K562 (cell line): ENCODE data around the gene TRMT1. TPM values are rescaled to one million over a fixed set of nuclear protein-coding genes. Genes with fewer than 3 reads are reported as not detected.

ENCODE experiments used
- ARHGAP35 ChIP-seq: fragments of 450-650 bp; IDR thresholded peaks from 2 replicates; pipeline ENCODE4 v1.6.1; 2018; ENCODE audit not compliant: partially characterized antibody
- CHD1 ChIP-seq: fragments of 200-600 bp; sonication (generic); IDR thresholded peaks from one replicate; pipeline ENCODE4 v1.6.1; 2012; ENCODE audit warnings: mild to moderate bottlenecking, moderate library complexity, low read length, inconsistent platforms
- E2F8 ChIP-seq: fragments of 450-650 bp; IDR thresholded peaks from 2 replicates; pipeline ENCODE4 v1.7.1; 2018; ENCODE audit warnings: mild to moderate bottlenecking, low read depth; ENCODE audit not compliant: partially characterized antibody
- EZH2 ChIP-seq: IDR thresholded peaks from 2 replicates; pipeline ENCODE4 v1.6.1; 2012; ENCODE audit warnings: low read depth, mild to moderate bottlenecking, inconsistent platforms, low read length, borderline replicate concordance
- FOXJ2 ChIP-seq: fragments of 200-800 bp; sonication (Bioruptor generic); IDR thresholded peaks from 2 replicates; pipeline ENCODE4 v1.6.1; 2016; ENCODE audit warnings: missing genetic modification characterization, missing compliant biosample characterization
- GTF3C2 ChIP-seq: IDR thresholded peaks from 3 replicates; pipeline ENCODE4 v1.6.1; 2011; ENCODE audit warnings: borderline replicate concordance, mild to moderate bottlenecking, moderate library complexity; ENCODE audit not compliant: insufficient read length; ENCODE audit errors: extremely low read depth
- HMG20A ChIP-seq: fragments of 450-650 bp; formaldehyde crosslinking; conservative IDR thresholded peaks from 2 replicates; pipeline ENCODE4 v1.4.0; 2020; ENCODE audit warnings: mild to moderate bottlenecking, mixed read lengths
- HSF4 ChIP-seq: fragments of 250-450 bp; sonication (Bioruptor Pico); IDR thresholded peaks from 2 replicates; pipeline ENCODE4 v2.1.2; 2022; ENCODE audit warnings: mild to moderate bottlenecking, moderate library complexity, borderline replicate concordance
- NCOA2 ChIP-seq, 2 experiments: fragments of 450-650 bp; IDR thresholded peaks; 2 replicates each; pipeline ENCODE4 v1.6.1; 2018; ENCODE audit warnings: mild to moderate bottlenecking in 2 of 2, moderate library complexity in 1 of 2; ENCODE audit not compliant: partially characterized antibody in 2 of 2
- NR2F6 ChIP-seq: fragments of 450-650 bp; formaldehyde crosslinking; IDR thresholded peaks from 2 replicates; pipeline ENCODE4 v1.4.0; 2020; ENCODE audit warnings: mild to moderate bottlenecking
- PHF21A ChIP-seq: fragments of 450-650 bp; IDR thresholded peaks from 2 replicates; pipeline ENCODE4 v1.6.1; 2017; ENCODE audit warnings: low read depth, borderline replicate concordance
- RBM22 ChIP-seq: fragments of 200-400 bp; formaldehyde crosslinking; IDR thresholded peaks from 2 replicates; pipeline ENCODE4 v1.6.1; 2018; ENCODE audit warnings: low read length, low read depth; ENCODE audit not compliant: poor library complexity, severe bottlenecking
- TCFL5 ChIP-seq: fragments of 250-450 bp; sonication (Bioruptor Pico); conservative IDR thresholded peaks from 2 replicates; pipeline ENCODE4 v1.6.1; 2021; ENCODE audit warnings: mild to moderate bottlenecking, moderate library complexity, matching md5 sums
- TEAD2 ChIP-seq: fragments of 450-650 bp; IDR thresholded peaks from 2 replicates; pipeline ENCODE4 v1.6.1; 2016; ENCODE audit warnings: missing genetic modification characterization, control low read depth, missing compliant biosample characterization
- THRB ChIP-seq: fragments of 450-650 bp; formaldehyde crosslinking; conservative IDR thresholded peaks from 2 replicates; pipeline ENCODE4 v1.4.0; 2022; ENCODE audit warnings: mild to moderate bottlenecking, missing genetic modification characterization
- TRIM28 ChIP-seq: fragments of 450-650 bp; IDR thresholded peaks from 2 replicates; pipeline ENCODE4 v1.6.1; 2017
- UBTF ChIP-seq, 2 experiments: IDR thresholded peaks; 2 replicates each; pipeline ENCODE4 v1.6.1; 2012; ENCODE audit warnings: improper control_type of control experiment in 2 of 2, low read depth in 2 of 2, low read length in 2 of 2, borderline replicate concordance in 1 of 2
- ZNF586 ChIP-seq: fragments of 450-650 bp; formaldehyde crosslinking; conservative IDR thresholded peaks from 2 replicates; pipeline ENCODE4 v1.4.0; 2020; ENCODE audit warnings: mild to moderate bottlenecking, moderate library complexity
- polyA plus RNA-seq, 8 experiments: library from polyadenylated mRNA; depleted of rRNA in 4 of 8; stranded (reverse) in 5 of 8; unstranded in 3 of 8; fragments of >200 nt; fragmentation: Nextera tagmentation in 2 of 8; fragmentation: Illumina TruSeq in 1 of 8; extraction: Ambion mirVana in 2 of 8; extraction: Trizol in 1 of 8; gene quantifications; 2 replicates each; pipeline versions ENCODE4 v1.2.1 to v1.2.3, GENCODE V29; 2011 to 2014; ENCODE audit warnings: inconsistent platforms in 1 of 8, missing spikeins in 1 of 8
- total RNA-seq, 7 experiments: library from RNA; depleted of rRNA in 6 of 7; stranded (reverse); fragments of >200 nt in 6 of 7; fragmentation: Illumina TruSeq in 2 of 7; extraction: Trizol in 2 of 7; gene quantifications; 2 replicates each; pipeline versions ENCODE4 v1.2.1 to v1.2.3, GENCODE V29; 2011 to 2021; ENCODE audit warnings: low replicate concordance in 1 of 7

The TRMT1 gene
- total and polyA plus RNA-seq, 9 of the 15 experiments (the other 6 are each of a cell fraction or from before 2014, with no cell fraction given): 5.8 to 158 (median 54.3) TPM

- TF ChIP-seq UBTF (IDR thresholded peaks at IDR 0.05; ENCODE audit: borderline replicate concordance in 1 of 2, low read depth in 2 of 2, low read length in 2 of 2) (no peak), CHD1 (peak; percentile 88), NCOA2 (IDR thresholded peaks at IDR 0.05; ENCODE audit: partially characterized antibody in 2 of 2) (no peak), ARHGAP35 (no peak), FOXJ2 (tag) (no peak), THRB (CRISPR knock-in tag) (no peak), NR2F6 (CRISPR knock-in tag) (no peak), EZH2 (no peak), TCFL5 (no peak), ZNF586 (CRISPR knock-in tag) (no peak), GTF3C2 (no peak), HSF4 (CRISPR knock-in tag) (no peak), TEAD2 (tag) (no peak), E2F8 (peak; percentile 91), TRIM28 (peak; percentile 52; the same call in 1 of the 2 replicates), HMG20A (CRISPR knock-in tag) (no peak), RBM22 (peak; percentile 35), PHF21A (0 out of 2 replicates have a peak, but pooled peaks have one; percentile 21)
Measured at GRCh38 chr19:13150187-13150930, 33.8 kb upstream of the TRMT1 start, which contains the start of the genes IER2 and STX10 (continued).
